Nephron progenitor cell (in vitro differentiated cells): ENCODE measurements around the gene TEKT2.

Source experiments
- DNase-seq: peaks from one replicate; pipeline ENCODE4 v3.0.0; 2021
- H3K27ac Mint-ChIP-seq: 2 replicates; pipeline ENCODE4 v1.8.0; 2021; ENCODE audit warnings: mild to moderate bottlenecking, moderate library complexity, mixed read lengths
- H3K27me3 Mint-ChIP-seq: 2 replicates; pipeline ENCODE4 v1.8.0; 2021; ENCODE audit warnings: mild to moderate bottlenecking, low read depth, mixed read lengths; ENCODE audit not compliant: poor library complexity
- H3K36me3 Mint-ChIP-seq: 2 replicates; pipeline ENCODE4 v1.8.0; 2021; ENCODE audit warnings: low read depth, mixed read lengths
- H3K4me1 Mint-ChIP-seq: 2 replicates; pipeline ENCODE4 v1.8.0; 2021; ENCODE audit warnings: mixed read lengths
- H3K4me3 Mint-ChIP-seq: 2 replicates; pipeline ENCODE4 v1.8.0; 2021; ENCODE audit warnings: mild to moderate bottlenecking, moderate library complexity, mixed read lengths
- H3K9me3 Mint-ChIP-seq: 2 replicates; pipeline ENCODE4 v1.8.0; 2021; ENCODE audit warnings: mild to moderate bottlenecking, moderate library complexity, mixed read lengths
- CTCF ChIP-seq: fragments of 200-600 bp; sonication (generic); IDR thresholded peaks from 2 replicates; pipeline ENCODE4 v1.5.0; 2021; ENCODE audit warnings: antibody characterized with exemption

Gene TEKT2

DNA sequence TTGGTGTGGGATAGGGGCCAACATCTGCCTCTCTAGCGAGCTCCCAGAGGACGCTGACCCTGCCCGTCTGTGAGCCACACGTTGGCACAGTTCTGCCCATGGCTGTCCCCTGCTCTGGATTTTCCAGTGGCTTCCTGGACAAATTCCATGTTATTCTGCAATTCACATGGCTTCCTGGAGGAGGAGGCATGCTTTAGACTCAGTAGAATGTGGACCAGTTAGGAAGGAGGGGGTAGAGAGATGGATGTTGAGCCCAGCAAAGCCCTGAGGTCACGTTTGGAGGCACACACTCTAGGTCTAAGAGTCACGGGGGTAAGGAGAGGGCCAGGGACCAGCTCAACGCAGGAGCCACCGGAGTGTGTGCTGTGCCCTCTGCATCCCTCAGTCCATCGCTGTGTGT lies 28.9 kb downstream of the TEKT2 start:
- Mint-ChIP-seq H3K4me3 (no peak overlapping the region), H3K27me3 (peaks cover 9% of the 10 kb centered on the region), H3K4me1 (peaks cover 51% of the 10 kb centered on the region), H3K27ac (no peak overlapping the region), H3K9me3 (no peaks in the 10 kb centered on the region), H3K36me3 (no peaks in the 10 kb centered on the region)
- no peak for DNase-seq
- no peak for TF ChIP-seq CTCF

DNA sequence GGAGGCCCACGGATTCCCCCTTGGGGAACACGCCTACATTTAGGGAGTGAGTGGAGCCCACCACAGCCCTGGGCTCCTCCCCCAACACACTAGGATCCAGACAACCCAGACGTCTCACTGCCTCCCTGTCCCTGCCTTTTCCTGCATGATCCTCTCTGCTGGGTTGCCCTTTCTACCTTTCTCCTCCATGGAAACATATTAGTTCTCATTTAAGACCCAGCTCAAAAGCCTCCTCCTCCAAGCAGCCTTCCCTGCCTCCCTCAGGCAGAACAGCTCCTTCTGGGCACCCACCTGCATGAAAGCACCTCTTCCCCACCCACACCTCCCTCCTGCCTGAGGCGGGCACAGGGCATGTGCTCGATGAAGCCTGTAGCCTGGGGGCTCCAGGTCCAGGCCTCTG lies 30.5 kb downstream of the TEKT2 start:
- TF ChIP-seq CTCF: no peak
- Mint-ChIP-seq H3K4me1 (peaks cover 37% of the 10 kb centered on the region), H3K4me3 (no peak overlapping the region), H3K27me3 (peaks cover 10% of the 10 kb centered on the region), H3K27ac (no peak overlapping the region), H3K9me3 (no peaks in the 10 kb centered on the region), H3K36me3 (no peaks in the 10 kb centered on the region)
- DNase-seq: no peak

GRCh38 chr1:36115200-36115669 lies 31.3 kb downstream of the TEKT2 start:
- Mint-ChIP-seq H3K4me3 (no peak overlapping the region), H3K36me3 (no peaks in the 10 kb centered on the region), H3K27ac (no peak overlapping the region), H3K4me1 (peaks cover 39% of the 10 kb centered on the region), H3K27me3 (peaks cover 13% of the 10 kb centered on the region), H3K9me3 (no peaks in the 10 kb centered on the region)
- TF ChIP-seq CTCF: no peak
- peak; percentile 40 for DNase-seq

DNA sequence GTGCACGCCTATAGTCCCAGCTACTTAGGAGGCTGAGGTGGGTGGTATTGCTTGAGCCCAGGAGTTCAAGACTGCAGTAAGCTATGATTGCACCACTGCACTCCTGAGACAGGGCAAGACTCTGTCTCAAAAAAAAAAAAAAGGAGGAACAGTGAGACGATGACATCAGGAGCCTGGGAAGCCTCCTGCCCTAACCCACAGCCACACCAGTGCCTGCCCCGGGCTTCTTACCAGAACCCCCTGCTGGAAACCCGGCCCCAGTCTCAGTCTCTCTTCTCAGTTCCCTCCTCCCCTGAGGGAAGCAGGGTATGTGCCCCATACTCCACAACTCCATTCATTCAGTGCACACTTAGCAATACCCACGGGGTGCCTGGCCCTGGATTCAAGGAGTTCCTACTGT lies 32.0 kb downstream of the TEKT2 start:
- Mint-ChIP-seq H3K36me3 (no peaks in the 10 kb centered on the region), H3K27ac (no peak overlapping the region), H3K4me3 (no peak overlapping the region), H3K27me3 (peaks cover 15% of the 10 kb centered on the region), H3K9me3 (no peaks in the 10 kb centered on the region), H3K4me1 (peaks cover 36% of the 10 kb centered on the region)
- TF ChIP-seq CTCF: no peak
- DNase-seq: no peak

DNA sequence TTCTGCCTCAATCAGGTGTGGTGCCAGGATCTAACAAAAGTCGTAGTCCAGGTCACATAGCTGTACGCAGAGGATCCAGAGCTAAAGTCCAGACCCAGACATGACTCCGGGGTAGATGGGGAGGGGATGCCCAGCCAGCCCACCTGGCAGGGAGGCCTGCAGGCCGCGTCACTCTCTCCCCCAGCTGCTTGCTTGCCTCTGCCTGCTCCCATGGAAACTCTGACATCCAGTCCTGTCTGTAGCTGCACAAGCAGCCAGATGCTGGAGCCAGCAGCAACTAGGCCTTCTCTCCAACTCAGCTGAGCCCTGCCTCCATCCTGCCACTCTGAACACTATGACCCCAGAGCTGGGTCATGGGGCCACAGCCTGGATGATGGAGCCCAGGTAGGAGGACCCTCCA lies 33.0 kb downstream of the TEKT2 start:
- no peak overlapping the region for H3K4me3 Mint-ChIP-seq
- H3K9me3 Mint-ChIP-seq: no peaks in the 10 kb centered on the region
- no peaks in the 10 kb centered on the region for H3K36me3 Mint-ChIP-seq
- peaks cover 16% of the 10 kb centered on the region for H3K27me3 Mint-ChIP-seq
- no peak for TF ChIP-seq CTCF
- DNase-seq: no peak
- no peak overlapping the region for H3K27ac Mint-ChIP-seq
- peaks cover 28% of the 10 kb centered on the region for H3K4me1 Mint-ChIP-seq

DNA sequence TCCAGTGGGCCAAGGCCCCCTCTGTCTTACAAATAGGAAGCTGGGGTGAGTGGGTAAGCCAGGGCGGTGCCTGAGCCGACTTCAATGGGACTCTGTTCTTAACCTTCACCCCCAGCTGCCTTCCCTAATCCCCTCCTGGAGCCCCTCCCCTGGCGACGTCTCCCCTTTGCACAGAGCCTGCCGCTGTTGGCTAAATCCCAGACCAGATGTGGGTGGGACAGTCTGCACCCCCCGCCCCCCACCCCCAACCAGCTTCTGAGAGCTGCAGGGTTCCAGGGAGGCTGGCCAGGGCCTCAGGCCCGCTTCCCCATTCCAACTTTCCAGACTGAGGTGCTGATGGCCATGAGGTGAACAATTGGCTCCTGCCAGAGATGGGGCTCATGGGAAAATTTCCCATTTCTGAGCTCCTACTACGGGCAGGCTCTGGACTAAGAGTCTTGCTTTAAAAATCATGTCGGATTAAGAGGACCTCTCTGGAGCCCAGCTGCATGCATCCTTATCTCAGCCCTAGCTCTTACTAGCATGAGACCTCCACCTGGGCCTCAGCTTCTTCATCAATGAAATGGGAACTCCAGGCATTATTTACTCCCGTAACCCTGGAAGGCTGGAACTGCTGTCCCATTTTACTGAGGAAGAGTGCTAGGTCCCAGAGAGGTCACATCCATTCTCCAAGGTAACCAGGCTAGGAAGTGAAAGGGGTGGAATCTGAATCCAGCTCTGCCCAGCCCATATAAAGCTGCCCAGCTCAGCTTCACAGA lies 34.7 kb downstream of the TEKT2 start:
- H3K36me3 Mint-ChIP-seq: no peaks in the 10 kb centered on the region
- H3K4me1 Mint-ChIP-seq: peaks cover 43% of the 10 kb centered on the region
- H3K27me3 Mint-ChIP-seq: peaks cover 30% of the 10 kb centered on the region
- TF ChIP-seq CTCF: no peak
- no peaks in the 10 kb centered on the region for H3K9me3 Mint-ChIP-seq
- no peak overlapping the region for H3K4me3 Mint-ChIP-seq
- H3K27ac Mint-ChIP-seq: no peak overlapping the region
- no peak for DNase-seq
